Adrenal gland (tissue), 5 donors: ENCODE data around the gene ACOT7.

Experiments used
- CTCF ChIP-seq, 6 experiments: fragments of 450-650 bp in 4 of 6; fragments of 200-600 bp in 2 of 6; sonication (generic) in 1 of 6; IDR thresholded peaks; 1 replicate in 5 of 6; 2 replicates in 1 of 6; pipeline versions ENCODE4 v1.5.1 to v1.8.0; 2016 to 2021; ENCODE audit warnings: antibody characterized with exemption in 6 of 6, mild to moderate bottlenecking in 2 of 6, moderate library complexity in 1 of 6
- POLR2A ChIP-seq, 2 donors: fragments of 450-650 bp; IDR thresholded peaks; one replicate each; pipeline ENCODE4 v1.6.1; 2017; ENCODE audit warnings: antibody characterized with exemption in 2 of 2, mild to moderate bottlenecking in 2 of 2, moderate library complexity in 1 of 2
- donor health status: DM: no; HTN: no; CAD: no.

GRCh38 chr1:6270401-6270800, 123.2 kb downstream of the ACOT7 start:
- TF ChIP-seq CTCF (IDR thresholded peaks at IDR 0.05) (no peak), POLR2A (IDR thresholded peaks at IDR 0.05) (no peak)
